ENCODE measurements around the gene COL12A1. TPM values are rescaled to one million over a fixed set of nuclear protein-coding genes. Genes with fewer than 3 reads are reported as not detected.

Gene COL12A1
- total RNA-seq, 1 donor from 2014 or later: 2,335 TPM

DNA sequence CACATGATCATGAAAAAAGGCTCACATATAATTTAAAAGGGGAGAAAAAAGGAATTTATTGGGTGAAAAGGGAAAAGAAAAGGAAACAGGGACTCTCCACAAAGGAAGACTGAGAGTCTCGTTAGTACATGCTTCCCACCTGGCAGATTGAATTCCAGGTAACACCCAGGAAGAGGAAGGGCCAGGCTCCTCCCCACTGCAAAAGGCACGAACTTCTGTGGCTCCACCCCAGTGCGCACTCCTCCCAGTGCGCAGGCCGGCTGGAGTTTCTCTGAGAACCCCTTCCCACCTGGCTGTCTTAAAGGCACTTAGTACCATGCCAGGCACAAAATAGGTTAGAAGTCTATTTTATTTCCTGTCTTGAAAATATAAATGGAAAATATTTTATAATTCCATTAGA is 129.8 kb downstream of the COL12A1 start:
- Mint-ChIP-seq H3K36me3 (ENCODE audit: unreplicated experiment) (peaks cover 48% of the 10 kb centered on the region), H3K27ac (ENCODE audit: unreplicated experiment) (no peak overlapping the region), H3K27me3 (ENCODE audit: unreplicated experiment) (no peaks in the 10 kb centered on the region), H3K4me1 (ENCODE audit: unreplicated experiment) (peaks cover 38% of the 10 kb centered on the region), H3K4me3 (ENCODE audit: unreplicated experiment) (no peak overlapping the region), H3K9me3 (ENCODE audit: unreplicated experiment) (peaks cover 14% of the 10 kb centered on the region)
- no peak for DNase-seq (ENCODE audit: extremely low spot score, unreplicated experiment)
- TF ChIP-seq, protein P1, sequence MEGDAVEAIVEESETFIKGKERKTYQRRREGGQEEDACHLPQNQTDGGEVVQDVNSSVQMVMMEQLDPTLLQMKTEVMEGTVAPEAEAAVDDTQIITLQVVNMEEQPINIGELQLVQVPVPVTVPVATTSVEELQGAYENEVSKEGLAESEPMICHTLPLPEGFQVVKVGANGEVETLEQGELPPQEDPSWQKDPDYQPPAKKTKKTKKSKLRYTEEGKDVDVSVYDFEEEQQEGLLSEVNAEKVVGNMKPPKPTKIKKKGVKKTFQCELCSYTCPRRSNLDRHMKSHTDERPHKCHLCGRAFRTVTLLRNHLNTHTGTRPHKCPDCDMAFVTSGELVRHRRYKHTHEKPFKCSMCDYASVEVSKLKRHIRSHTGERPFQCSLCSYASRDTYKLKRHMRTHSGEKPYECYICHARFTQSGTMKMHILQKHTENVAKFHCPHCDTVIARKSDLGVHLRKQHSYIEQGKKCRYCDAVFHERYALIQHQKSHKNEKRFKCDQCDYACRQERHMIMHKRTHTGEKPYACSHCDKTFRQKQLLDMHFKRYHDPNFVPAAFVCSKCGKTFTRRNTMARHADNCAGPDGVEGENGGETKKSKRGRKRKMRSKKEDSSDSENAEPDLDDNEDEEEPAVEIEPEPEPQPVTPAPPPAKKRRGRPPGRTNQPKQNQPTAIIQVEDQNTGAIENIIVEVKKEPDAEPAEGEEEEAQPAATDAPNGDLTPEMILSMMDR (IDR thresholded peaks at IDR 0.05): no peak

DNA sequence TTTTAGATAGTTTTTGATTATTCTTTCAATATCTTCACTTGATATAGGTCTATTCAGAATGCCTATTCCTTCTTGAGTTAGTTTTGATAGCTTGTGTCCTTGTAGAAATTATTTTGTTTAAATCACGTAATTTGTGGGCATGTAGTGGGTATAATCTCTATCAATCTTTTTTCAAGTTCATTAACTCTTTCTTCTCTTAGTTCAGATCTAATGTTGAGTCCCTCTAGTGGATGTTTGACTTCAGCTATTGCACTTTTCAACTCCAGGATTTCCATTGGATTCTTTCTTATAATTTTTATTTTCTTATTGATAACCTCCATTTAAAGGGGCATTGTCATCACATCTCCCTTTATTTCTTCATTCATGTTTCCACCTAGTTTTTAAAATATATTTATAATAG is 135.6 kb downstream of the COL12A1 start:
- peaks cover 23% of the 10 kb centered on the region for H3K4me1 Mint-ChIP-seq (ENCODE audit: unreplicated experiment)
- peaks cover 20% of the 10 kb centered on the region for H3K36me3 Mint-ChIP-seq (ENCODE audit: unreplicated experiment)
- TF ChIP-seq, protein P1 (IDR thresholded peaks at IDR 0.05): peak; percentile 13
- DNase-seq (ENCODE audit: extremely low spot score, unreplicated experiment): no peak
- no peak overlapping the region for H3K27ac Mint-ChIP-seq (ENCODE audit: unreplicated experiment)
- H3K27me3 Mint-ChIP-seq (ENCODE audit: unreplicated experiment): no peaks in the 10 kb centered on the region
- peaks cover 37% of the 10 kb centered on the region for H3K9me3 Mint-ChIP-seq (ENCODE audit: unreplicated experiment)
- H3K4me3 Mint-ChIP-seq (ENCODE audit: unreplicated experiment): no peak overlapping the region

DNA sequence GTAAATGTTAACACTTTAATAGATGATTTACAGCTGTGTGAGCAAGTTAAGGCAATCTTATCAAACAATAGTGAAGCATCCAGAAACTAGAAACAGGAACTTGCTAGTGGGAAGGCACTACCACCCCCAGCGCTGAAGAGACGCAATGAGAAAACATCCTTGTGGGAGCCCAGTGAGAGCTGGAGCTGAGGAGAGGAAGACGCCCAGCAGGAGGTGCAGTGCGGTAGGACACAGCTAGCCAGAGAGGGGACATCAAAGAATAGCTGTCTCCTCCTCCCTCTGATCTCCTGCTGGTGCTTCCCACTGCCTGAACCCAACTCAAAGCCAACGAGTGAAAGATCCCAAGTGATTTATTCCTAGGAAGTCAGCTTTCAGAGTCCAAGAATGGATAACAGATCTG is 140.3 kb downstream of the COL12A1 start:
- H3K4me3 Mint-ChIP-seq (ENCODE audit: unreplicated experiment): no peak overlapping the region
- peaks cover 46% of the 10 kb centered on the region for H3K4me1 Mint-ChIP-seq (ENCODE audit: unreplicated experiment)
- DNase-seq (ENCODE audit: extremely low spot score, unreplicated experiment): no peak
- TF ChIP-seq, protein P1 (IDR thresholded peaks at IDR 0.05): peak; percentile 40
- H3K27me3 Mint-ChIP-seq (ENCODE audit: unreplicated experiment): no peaks in the 10 kb centered on the region
- H3K9me3 Mint-ChIP-seq (ENCODE audit: unreplicated experiment): peaks cover 30% of the 10 kb centered on the region
- H3K27ac Mint-ChIP-seq (ENCODE audit: unreplicated experiment): peak overlapping the region; percentile 72
- H3K36me3 Mint-ChIP-seq (ENCODE audit: unreplicated experiment): no peaks in the 10 kb centered on the region

DNA sequence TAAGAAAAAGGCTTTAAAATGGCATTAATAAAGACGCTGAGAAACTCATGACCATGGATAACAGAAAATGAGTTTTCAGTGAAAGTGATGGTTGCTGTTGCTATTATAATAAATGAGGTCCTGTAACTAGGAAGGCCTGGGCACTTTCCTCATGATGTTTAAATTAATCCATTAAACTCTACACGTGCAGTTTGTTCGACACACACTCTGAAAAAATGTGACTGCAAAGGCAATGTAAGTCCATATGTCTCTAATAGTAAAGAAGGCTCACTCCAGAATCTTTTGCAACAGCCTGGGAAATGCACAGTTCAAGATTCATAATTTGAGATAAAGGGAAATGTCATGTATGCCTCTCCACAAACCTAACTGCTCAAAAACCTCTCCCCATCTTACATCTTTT is 153.4 kb downstream of the COL12A1 start:
- TF ChIP-seq, protein P1 (IDR thresholded peaks at IDR 0.05): no peak
- no peaks in the 10 kb centered on the region for H3K4me1 Mint-ChIP-seq (ENCODE audit: unreplicated experiment)
- no peak for DNase-seq (ENCODE audit: extremely low spot score, unreplicated experiment)
- H3K4me3 Mint-ChIP-seq (ENCODE audit: unreplicated experiment): no peak overlapping the region
- H3K27me3 Mint-ChIP-seq (ENCODE audit: unreplicated experiment): no peaks in the 10 kb centered on the region
- H3K9me3 Mint-ChIP-seq (ENCODE audit: unreplicated experiment): peaks cover 4% of the 10 kb centered on the region
- no peak overlapping the region for H3K27ac Mint-ChIP-seq (ENCODE audit: unreplicated experiment)
- peaks cover 3% of the 10 kb centered on the region for H3K36me3 Mint-ChIP-seq (ENCODE audit: unreplicated experiment)

DNA sequence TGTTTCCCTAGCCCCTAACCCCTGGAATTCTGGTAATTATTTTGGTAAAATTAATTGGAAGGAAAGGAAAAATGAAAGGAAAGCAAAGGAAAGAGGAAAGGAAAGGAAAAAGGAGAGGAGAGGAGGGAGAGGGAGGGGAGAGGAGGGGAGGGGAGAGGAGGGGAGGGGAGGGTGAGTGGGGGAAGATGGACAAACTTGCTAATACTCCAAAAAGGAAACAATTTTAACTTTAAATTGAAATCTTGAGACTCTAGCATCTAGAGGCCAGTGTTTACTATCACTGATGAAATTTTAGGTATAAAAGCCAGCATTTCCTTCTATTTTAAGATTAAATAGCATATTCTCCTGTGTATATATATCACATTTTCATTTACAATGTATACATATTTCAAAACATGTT is 156.5 kb downstream of the COL12A1 start:
- Mint-ChIP-seq H3K27me3 (ENCODE audit: unreplicated experiment) (no peaks in the 10 kb centered on the region), H3K4me1 (ENCODE audit: unreplicated experiment) (peaks cover 9% of the 10 kb centered on the region), H3K27ac (ENCODE audit: unreplicated experiment) (no peak overlapping the region), H3K9me3 (ENCODE audit: unreplicated experiment) (peaks cover 17% of the 10 kb centered on the region), H3K4me3 (ENCODE audit: unreplicated experiment) (no peak overlapping the region), H3K36me3 (ENCODE audit: unreplicated experiment) (peaks cover 15% of the 10 kb centered on the region)
- TF ChIP-seq, protein P1 (IDR thresholded peaks at IDR 0.05): no peak
- DNase-seq (ENCODE audit: extremely low spot score, unreplicated experiment): no peak

Data from osteocyte (in vitro differentiated cells).